NAMALWA (cell line): ENCODE results near the gene BCAN.
A peak's percentile ranks its signal among the peaks of the same experiment; 100 is the strongest.

Experiments
- DNase-seq: peaks from one replicate; pipeline ENCODE4 v3.0.0-alpha.2; 2015; ENCODE audit warnings: low spot score

The BCAN gene

DNA sequence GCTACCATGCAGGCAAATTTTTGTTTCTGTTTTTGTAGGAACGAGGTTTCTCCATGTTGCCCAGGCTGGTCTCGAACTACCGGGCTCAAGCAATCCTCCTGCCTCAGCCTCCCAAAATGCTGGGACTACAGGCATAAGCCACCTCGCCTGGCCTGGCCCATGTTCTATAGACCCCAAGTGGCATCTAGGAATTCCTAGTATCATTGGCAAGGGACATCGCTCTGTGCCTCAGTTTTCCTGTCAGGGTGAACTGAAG lies 20.8 kb downstream of the BCAN start:
- no peak for DNase-seq

DNA sequence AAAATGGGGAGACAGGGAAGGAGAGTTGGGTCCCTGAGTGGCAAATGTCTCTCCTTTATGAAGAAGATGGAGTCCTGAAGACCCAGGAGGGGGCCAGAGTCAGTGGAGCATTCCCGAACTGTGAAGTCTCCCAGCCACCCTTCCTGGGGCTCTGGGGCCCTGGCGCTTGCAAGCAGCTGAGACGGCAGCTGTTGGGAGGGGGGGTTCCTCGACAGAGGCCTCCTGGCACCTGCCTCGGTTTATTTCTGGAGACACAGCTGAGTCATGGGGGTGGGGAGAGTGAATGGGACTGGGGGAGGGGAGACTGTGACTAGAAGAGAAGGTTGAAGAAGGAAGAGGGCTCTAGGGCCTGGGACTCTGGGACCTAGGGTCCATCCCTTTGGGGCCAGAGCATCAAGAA lies 21.3 kb downstream of the BCAN start:
- DNase-seq: peak; percentile 61

GRCh38 chr1:156664046-156664766 lies 22.3 kb downstream of the BCAN start:
- no peak for DNase-seq

DNA sequence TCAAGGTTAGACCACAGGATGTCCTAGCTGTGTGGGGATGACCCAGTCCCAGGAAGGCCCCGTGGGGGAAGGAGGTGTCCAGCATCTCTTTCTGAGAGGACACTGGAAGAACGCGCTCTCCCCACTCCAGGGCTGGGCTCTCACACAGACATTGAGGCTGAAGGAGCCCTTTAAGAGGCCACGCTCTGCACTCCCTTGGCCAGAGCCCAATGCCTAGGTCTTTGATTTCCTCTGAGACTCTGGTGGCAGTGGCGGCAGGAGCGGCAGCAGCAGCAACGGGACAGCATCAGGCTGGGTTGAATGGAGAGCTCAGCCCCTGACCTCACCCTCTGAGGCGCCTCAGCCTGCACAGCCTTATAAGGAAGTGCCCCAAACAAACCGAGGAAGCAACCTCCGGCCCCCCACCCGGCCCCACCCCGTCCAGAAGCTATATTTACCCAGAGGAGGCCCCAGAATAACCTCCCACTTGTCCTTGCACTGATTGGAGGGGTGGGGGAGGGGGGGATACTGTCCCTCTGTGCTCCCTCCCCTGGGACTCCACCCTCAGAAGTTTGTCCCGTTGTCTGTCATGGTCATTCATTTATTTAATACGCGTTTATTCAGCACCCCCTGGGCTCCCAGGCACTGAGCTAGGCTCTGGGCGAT lies 23.0 kb downstream of the BCAN start:
- no peak for DNase-seq

- DNase-seq: no peak
Measured at GRCh38 chr1:156665539-156665938, 23.6 kb downstream of the BCAN start.

GRCh38 chr1:156666862-156667609 lies 25.1 kb downstream of the BCAN start:
- DNase-seq: no peak

DNA sequence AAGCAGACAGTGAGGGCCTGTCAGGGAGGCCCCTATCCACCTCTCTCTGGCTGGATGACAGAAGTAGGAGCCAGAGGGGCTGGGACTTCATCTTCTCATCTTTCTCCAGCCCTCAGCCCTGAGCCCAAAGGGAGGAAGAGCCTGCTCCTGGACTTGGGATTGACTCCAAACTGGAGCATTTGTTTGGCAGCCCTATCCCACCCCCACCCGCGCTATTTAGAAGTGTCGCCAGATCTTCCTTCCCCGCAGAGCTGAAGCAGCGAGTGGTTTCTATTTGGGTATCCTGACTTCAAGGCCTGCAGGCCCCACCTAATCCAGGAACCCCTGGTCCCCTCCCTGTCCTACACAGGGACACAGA lies 25.7 kb downstream of the BCAN start:
- no peak for DNase-seq

DNA sequence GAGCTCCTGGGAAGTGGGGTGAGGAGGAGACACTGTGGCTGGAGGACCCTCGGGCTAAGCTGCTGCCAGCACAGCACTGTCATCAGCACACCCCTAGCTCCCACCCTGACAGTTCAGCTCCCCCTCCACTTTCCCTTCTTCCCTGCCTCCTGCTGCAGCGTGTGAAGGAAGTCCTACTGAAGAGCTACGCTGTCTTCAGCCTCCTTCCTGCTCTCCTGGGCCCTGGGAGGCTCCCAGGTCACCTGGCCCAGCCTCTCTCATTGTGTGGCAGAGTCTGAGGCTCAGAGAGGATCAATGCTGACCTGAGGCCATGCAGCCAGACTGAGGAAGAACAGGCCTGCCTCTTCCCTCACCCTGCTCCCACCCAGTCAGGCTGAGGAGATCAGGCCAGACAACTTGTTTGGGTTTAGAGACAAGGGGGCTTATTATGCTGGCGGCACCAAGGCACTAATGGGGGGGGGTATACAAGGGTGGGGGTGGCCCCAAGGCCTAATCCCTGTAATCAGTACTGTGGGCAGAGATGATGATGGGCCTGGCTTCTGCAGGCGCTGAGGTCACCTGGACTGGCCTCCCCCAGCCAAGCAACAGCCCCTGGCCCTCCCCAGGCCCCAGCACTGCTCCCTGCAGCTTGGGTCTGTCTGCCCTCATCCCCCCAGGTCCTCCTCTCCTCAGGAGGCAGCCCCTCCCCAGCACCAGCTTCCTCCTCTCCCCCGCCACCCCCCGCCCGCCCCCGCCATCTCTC lies 26.2 kb downstream of the BCAN start:
- DNase-seq: no peak

- DNase-seq: no peak
Measured at GRCh38 chr1:156668801-156669637, 27.1 kb downstream of the BCAN start.

DNA sequence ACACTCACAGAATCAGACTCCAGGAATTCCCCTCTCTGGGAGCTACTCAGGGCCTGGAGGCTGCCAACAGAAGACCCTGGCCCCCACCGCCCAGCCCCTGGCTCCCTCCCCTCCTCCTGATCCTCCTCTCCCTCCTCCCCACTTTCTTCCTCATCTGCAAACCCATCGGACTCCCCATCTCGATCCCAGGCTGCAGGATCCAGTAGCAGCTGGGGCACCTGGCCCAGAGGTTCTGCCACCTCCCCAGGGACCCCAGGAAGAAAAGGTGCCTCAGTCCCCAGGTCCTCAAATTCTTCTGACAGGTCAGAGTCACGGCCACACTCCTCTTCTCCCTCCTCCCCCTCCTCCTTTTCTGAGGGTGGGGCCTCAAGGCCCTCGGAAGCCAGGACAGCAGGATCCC lies 27.9 kb downstream of the BCAN start:
- DNase-seq: no peak

GRCh38 chr1:156670359-156670758 lies 28.4 kb downstream of the BCAN start:
- no peak for DNase-seq

GRCh38 chr1:156670791-156671190 lies 28.9 kb downstream of the BCAN start:
- no peak for DNase-seq

GRCh38 chr1:156671804-156672203 lies 29.9 kb downstream of the BCAN start:
- no peak for DNase-seq

- no peak for DNase-seq
Measured at GRCh38 chr1:156673387-156674121, 31.6 kb downstream of the BCAN start.

DNA sequence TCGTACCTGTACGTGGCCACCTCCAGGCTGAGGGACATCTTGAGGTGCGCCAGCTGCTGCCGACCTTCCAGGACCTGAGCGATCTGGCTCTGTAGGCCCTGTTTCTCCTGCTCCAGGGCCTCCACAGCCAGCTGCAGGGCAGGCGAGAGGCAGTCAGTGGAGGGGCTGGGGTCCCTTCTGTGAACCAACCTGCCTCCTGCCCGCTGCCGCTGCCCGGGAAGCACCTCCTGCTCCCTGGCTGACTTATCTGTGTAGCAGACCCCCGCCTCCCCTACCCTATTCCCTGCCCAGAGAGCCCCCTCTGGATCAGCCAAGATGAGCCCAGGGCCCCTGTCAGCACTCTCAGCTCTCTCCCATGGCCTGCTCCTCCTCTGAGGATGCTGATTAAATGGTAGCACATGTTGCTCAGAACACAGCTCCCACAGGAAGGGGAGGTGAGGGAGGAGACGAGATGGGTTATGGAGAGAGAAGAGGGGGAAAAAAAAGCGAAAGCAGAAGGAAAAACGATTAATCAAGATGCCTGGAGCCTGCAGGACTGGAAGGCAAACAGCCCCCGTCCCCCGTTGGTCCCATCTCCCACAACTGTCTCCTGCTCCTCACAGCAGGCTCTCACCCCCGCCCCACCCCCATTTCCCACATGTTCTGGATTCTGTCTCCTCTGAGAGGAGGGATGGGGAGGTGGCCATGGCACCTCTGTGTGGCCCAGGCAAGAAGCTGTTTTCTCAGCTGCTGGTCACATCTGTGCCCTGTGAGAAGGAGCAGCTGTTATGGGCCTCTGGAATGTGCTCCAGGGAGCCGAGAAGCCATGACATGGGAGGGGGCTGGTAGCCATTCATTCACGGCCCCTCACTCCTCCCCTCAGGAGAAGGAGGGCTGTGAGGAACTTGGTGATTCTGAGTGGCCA lies 33.5 kb downstream of the BCAN start:
- no peak for DNase-seq

- no peak for DNase-seq
Measured at GRCh38 chr1:156676114-156676819, 34.4 kb downstream of the BCAN start.

- no peak for DNase-seq
Measured at GRCh38 chr1:156676820-156677615, 35.1 kb downstream of the BCAN start, which contains the start of gene NES. Gene NES (minus strand): TSS chr1:156677407. CDS start chr1:156677264, 143 bp downstream.
